H1 (cell line): ENCODE data around the gene FGF19. TPM values are rescaled to one million over a fixed set of nuclear protein-coding genes. Genes with fewer than 3 reads are reported as not detected.

Source experiments
- CTCF ChIA-PET: fragments of 300-600 bp; sonication (Branson Sonifier 250); formaldehyde crosslinking; loops from one replicate; lab custom pipeline; 2021; ENCODE audit not compliant: partially characterized antibody; lab: Charles Lee
- POLR2A ChIA-PET: fragments of 300-600 bp; sonication (Branson Sonifier 250); formaldehyde crosslinking; loops from one replicate; lab custom pipeline; 2021; ENCODE audit warnings: inconsistent platforms; ENCODE audit not compliant: partially characterized antibody; lab: Charles Lee
- DNase-seq, 2 experiments: peaks; one replicate each; pipeline versions ENCODE4 v3.0.0 to v3.0.0-alpha.2; 2010 to 2022; ENCODE audit warnings: low spot score in 2 of 2, low read depth in 1 of 2, mixed read lengths in 1 of 2
- FAIRE-seq: peaks from 2 replicates; lab custom pipeline; 2011; peaks lifted over from hg19 to GRCh38; lab: Jason Lieb, UNC
- H2AFZ ChIP-seq: 2 replicates; pipeline ENCODE4 v1.8.1; 2012; ENCODE audit warnings: low read length, inconsistent platforms
- H2AK5ac ChIP-seq: 2 replicates; pipeline ENCODE4 v1.6.1; 2013; ENCODE audit warnings: low read depth, low read length
- H2BK120ac ChIP-seq: replicated peaks from 2 replicates; pipeline ENCODE3; 2013; ENCODE audit warnings: low read depth, low read length, inconsistent platforms
- H2BK12ac ChIP-seq: 2 replicates; pipeline ENCODE4 v1.6.1; 2013; ENCODE audit warnings: low read depth, low read length
- H2BK15ac ChIP-seq: 2 replicates; pipeline ENCODE4 v1.6.1; 2013; ENCODE audit warnings: low read length
- H2BK20ac ChIP-seq: 2 replicates; pipeline ENCODE4 v1.6.1; 2013; ENCODE audit warnings: low read length
- H2BK5ac ChIP-seq: 2 replicates; pipeline ENCODE4 v1.6.1; 2013; ENCODE audit warnings: low read depth, low read length
- H3K14ac ChIP-seq: 2 replicates; pipeline ENCODE4 v1.6.1; 2013; ENCODE audit warnings: inconsistent platforms; ENCODE audit not compliant: insufficient read length
- H3K18ac ChIP-seq: 2 replicates; pipeline ENCODE4 v1.6.1; 2013; ENCODE audit warnings: low read length; ENCODE audit errors: extremely low read depth
- H3K23ac ChIP-seq: 2 replicates; pipeline ENCODE4 v1.6.1; 2013; ENCODE audit warnings: inconsistent platforms; ENCODE audit not compliant: insufficient read length
- H3K23me2 ChIP-seq: 2 replicates; pipeline ENCODE4 v1.6.1; 2013; ENCODE audit warnings: low read depth, low read length
- H3K27ac ChIP-seq: 2 replicates; pipeline ENCODE4 v1.6.1; 2011; ENCODE audit warnings: low read depth, low read length, inconsistent platforms
- H3K27me3 ChIP-seq, 4 experiments: replicated peaks in 1 of 4; 1 replicate in 1 of 4; 2 replicates in 3 of 4; pipeline versions ENCODE4 v1.6.1 to v1.8.1; 2011 to 2013; ENCODE audit warnings: low read length in 3 of 4, mild to moderate bottlenecking in 3 of 4, inconsistent platforms in 2 of 4, mixed read lengths in 2 of 4, moderate library complexity in 1 of 4; ENCODE audit not compliant: control insufficient read depth in 3 of 4, insufficient read depth in 3 of 4; ENCODE audit errors: extremely low read depth in 1 of 4
- H3K36me3 ChIP-seq, 4 experiments: 2 replicates each; pipeline versions ENCODE4 v1.6.1 to v1.8.1; 2011 to 2013; ENCODE audit warnings: mild to moderate bottlenecking in 4 of 4, low read length in 3 of 4, moderate library complexity in 2 of 4, control low read depth in 1 of 4, inconsistent platforms in 1 of 4; ENCODE audit not compliant: insufficient read depth in 4 of 4, control insufficient read depth in 2 of 4
- H3K4ac ChIP-seq: replicated peaks from 2 replicates; pipeline ENCODE3; 2013; ENCODE audit warnings: low read length, low read depth, mixed read lengths, inconsistent platforms; ENCODE audit not compliant: insufficient read length
- H3K4me1 ChIP-seq, 4 experiments: replicated peaks in 1 of 4; 1 replicate in 1 of 4; 2 replicates in 3 of 4; pipeline versions ENCODE4 v1.6.1 to v1.8.1; 2011 to 2013; ENCODE audit warnings: low read length in 3 of 4, inconsistent platforms in 2 of 4, mixed read lengths in 1 of 4; ENCODE audit not compliant: insufficient read depth in 4 of 4, control insufficient read depth in 3 of 4
- H3K4me2 ChIP-seq, 2 experiments: 2 replicates each; pipeline versions ENCODE4 v1.6.1 to v1.8.1; 2011 to 2013; ENCODE audit warnings: low read depth in 2 of 2, low read length in 2 of 2, control low read depth in 1 of 2, inconsistent platforms in 1 of 2, mild to moderate bottlenecking in 1 of 2; ENCODE audit not compliant: insufficient read depth in 1 of 2
- H3K4me3 ChIP-seq, 4 experiments: fragments of 200-600, 300-600 bp in 1 of 4; sonication (generic), shearing (Covaris generic), sonication (Bioruptor Twin) in 1 of 4; 2 replicates each; pipeline versions ENCODE4 v1.5.1 to v1.8.1; 2011 to 2016; ENCODE audit warnings: low read length in 4 of 4, low read depth in 3 of 4, control low read depth in 2 of 4, inconsistent platforms in 2 of 4, mild to moderate bottlenecking in 2 of 4, mixed read lengths in 1 of 4, moderate library complexity in 1 of 4; ENCODE audit not compliant: insufficient read depth in 2 of 4; ENCODE audit errors: extremely low read depth in 1 of 4
- H3K56ac ChIP-seq: replicated peaks from 2 replicates; pipeline ENCODE3; 2013; ENCODE audit warnings: low read depth, mild to moderate bottlenecking, mixed read lengths, low read length, inconsistent platforms; ENCODE audit not compliant: insufficient read length
- H3K79me1 ChIP-seq: 2 replicates; pipeline ENCODE4 v1.6.1; 2013; ENCODE audit warnings: low read depth, low read length, control low read depth
- H3K79me2 ChIP-seq, 2 experiments: 2 replicates each; pipeline versions ENCODE4 v1.6.1 to v1.8.1; 2012 to 2013; ENCODE audit warnings: low read length in 2 of 2, mild to moderate bottlenecking in 2 of 2, inconsistent platforms in 1 of 2; ENCODE audit not compliant: insufficient read depth in 2 of 2, control insufficient read depth in 1 of 2
- H3K9ac ChIP-seq, 4 experiments: replicated peaks in 1 of 4; 1 replicate in 1 of 4; 2 replicates in 3 of 4; pipeline versions ENCODE4 v1.6.1 to v1.8.1; 2011 to 2013; ENCODE audit warnings: low read depth in 3 of 4, low read length in 3 of 4, control low read depth in 2 of 4, mild to moderate bottlenecking in 2 of 4, moderate library complexity in 2 of 4, inconsistent platforms in 1 of 4; ENCODE audit errors: extremely low read depth in 1 of 4
- H3K9me3 ChIP-seq, 2 experiments: 2 replicates each; pipeline versions ENCODE4 v1.6.1 to v1.8.1; 2012 to 2013; ENCODE audit warnings: mild to moderate bottlenecking in 2 of 2, moderate library complexity in 2 of 2, control low read depth in 1 of 2, inconsistent platforms in 1 of 2, low read depth in 1 of 2, low read length in 1 of 2, mixed read lengths in 1 of 2; ENCODE audit not compliant: insufficient read depth in 2 of 2
- H4K20me1 ChIP-seq, 2 experiments: replicated peaks in 1 of 2; 2 replicates each; pipeline versions ENCODE3 to v1.8.1; 2011 to 2013; ENCODE audit warnings: inconsistent platforms in 2 of 2, low read length in 2 of 2, mild to moderate bottlenecking in 1 of 2; ENCODE audit not compliant: insufficient read depth in 2 of 2, control insufficient read depth in 1 of 2
- H4K5ac ChIP-seq: 2 replicates; pipeline ENCODE4 v1.6.1; 2013; ENCODE audit warnings: low read length, low read depth, mixed read lengths, inconsistent platforms; ENCODE audit not compliant: insufficient read length
- H4K8ac ChIP-seq: 2 replicates; pipeline ENCODE4 v1.8.0; 2013; ENCODE audit warnings: mild to moderate bottlenecking, moderate library complexity, low read length, inconsistent platforms; ENCODE audit not compliant: insufficient read depth; ENCODE audit errors: extremely low read depth
- H4K91ac ChIP-seq: replicated peaks from 2 replicates; pipeline ENCODE3; 2013; ENCODE audit warnings: low read length, mixed read lengths, inconsistent platforms; ENCODE audit not compliant: insufficient read length
- CHD1 ChIP-seq: IDR thresholded peaks from 2 replicates; pipeline ENCODE4 v1.6.1; 2012; ENCODE audit warnings: low read depth, low read length, improper control_type of control experiment
- CTBP2 ChIP-seq: IDR thresholded peaks from 2 replicates; pipeline ENCODE4 v1.7.0; 2011; ENCODE audit warnings: borderline replicate concordance, mild to moderate bottlenecking, moderate library complexity, mixed read lengths, low read length; ENCODE audit not compliant: insufficient read depth, insufficient read length
- EP300 ChIP-seq, 2 experiments: IDR thresholded peaks; 1 replicate in 1 of 2; 2 replicates in 1 of 2; pipeline ENCODE4 v1.6.1; 2011 to 2012; ENCODE audit warnings: low read depth in 2 of 2, low read length in 2 of 2, mild to moderate bottlenecking in 2 of 2, borderline replicate concordance in 1 of 2, inconsistent platforms in 1 of 2, moderate library complexity in 1 of 2
- HDAC2 ChIP-seq, 2 experiments: fragments of 300-600 bp in 1 of 2; sonication (generic) in 1 of 2; IDR thresholded peaks; 2 replicates each; pipeline ENCODE4 v1.6.1; 2011 to 2012; ENCODE audit warnings: low read depth in 2 of 2, low read length in 2 of 2, mild to moderate bottlenecking in 2 of 2, moderate library complexity in 2 of 2, borderline replicate concordance in 1 of 2, inconsistent platforms in 1 of 2
- MAFK ChIP-seq: IDR thresholded peaks from 2 replicates; pipeline ENCODE4 v1.6.1; 2012; ENCODE audit warnings: low read depth, mild to moderate bottlenecking, improper control_type of control experiment, low read length
- POLR2AphosphoS5 ChIP-seq: IDR thresholded peaks from 2 replicates; pipeline ENCODE4 v1.6.1; 2011; ENCODE audit warnings: low read depth, low read length
- SAP30 ChIP-seq: fragments of 300-600 bp; sonication (generic); IDR thresholded peaks from 2 replicates; pipeline ENCODE4 v1.7.1; 2012; ENCODE audit warnings: low read length, moderate library complexity, mild to moderate bottlenecking, inconsistent platforms; ENCODE audit not compliant: insufficient read depth, insufficient replicate concordance
- SIN3A ChIP-seq, 2 experiments: IDR thresholded peaks in 1 of 2; conservative IDR thresholded peaks in 1 of 2; 2 replicates each; pipeline ENCODE4 v1.6.1; 2011 to 2012; ENCODE audit warnings: low read length in 2 of 2, improper control_type of control experiment in 1 of 2, low read depth in 1 of 2, mild to moderate bottlenecking in 1 of 2
- SIRT6 ChIP-seq: IDR thresholded peaks from one replicate; pipeline ENCODE4 v1.7.1; 2012; ENCODE audit warnings: low read length, inconsistent platforms
- TBP ChIP-seq: IDR thresholded peaks from 2 replicates; pipeline ENCODE4 v1.6.1; 2011; ENCODE audit warnings: low read depth, low read length, improper control_type of control experiment
- TCF12 ChIP-seq: IDR thresholded peaks from 2 replicates; pipeline ENCODE4 v1.6.1; 2011; ENCODE audit warnings: low read depth, mild to moderate bottlenecking, low read length
- WGBS, 2 experiments: shearing (Covaris generic) in 1 of 2; methylation state at CpG; one replicate each; pipeline versions ENCODE4 v1.1.6 to v1.1.7; 2013 to 2015; ENCODE audit warnings: low lambda C conversion rate in 2 of 2, mixed read lengths in 2 of 2, inconsistent platforms in 1 of 2, low coverage in 1 of 2, missing lambda C conversion rate in 1 of 2; ENCODE audit not compliant: insufficient replicate concordance in 2 of 2, insufficient coverage in 1 of 2, insufficient read length in 1 of 2; ENCODE audit errors: extremely low coverage in 1 of 2, missing lambda C conversion rate in 1 of 2; 5-methylcytosine and 5-hydroxymethylcytosine counted together
- polyA plus RNA-seq, 7 experiments: library from polyadenylated mRNA; depleted of rRNA in 3 of 7; stranded (reverse) in 5 of 7; unstranded in 2 of 7; fragments of >200 nt in 5 of 7; fragments of 200-250 nt in 2 of 7; gene quantifications; 1 replicate in 5 of 7; 2 replicates in 1 of 7; 4 replicates in 1 of 7; pipeline versions ENCODE4 v1.2.1 to v1.2.3, GENCODE V29; 2011 to 2013; ENCODE audit warnings: missing spikeins in 2 of 7, mixed read lengths in 2 of 7
- total RNA-seq: library from RNA; stranded (reverse); fragmentation: NEBNext Ultra II Directional; extraction: Animal tissue kit (Norgen Biotek cat#: 25700); gene quantifications from 2 replicates; pipeline ENCODE4 v1.2.1, GENCODE V29; 2021
- TF ChIP-seq, protein P1 (sequence below): IDR thresholded peaks from 2 replicates; pipeline ENCODE4 v1.6.1; 2012; ENCODE audit warnings: inconsistent platforms

Gene FGF19
- total and polyA plus RNA-seq, 2 of the 8 experiments (the other 6 are each of a cell fraction or from before 2014, with no cell fraction given), result 9.6 to 14.8 TPM

GRCh38 chr11:69697861-69698260 lies 6.0 kb downstream of the FGF19 start:
- POLR2A ChIA-PET, result interaction anchor here (1.2 to 1.6 kb wide), 3 partner anchors 12 to 43 kb away, joined by 4 to 5 read pairs (median 5); no protein-coding TSS in a partner anchor
- Histone ChIP-seq H3K23me2 (peaks cover 1% of the 10 kb centered on the region; the same call in 1 of the 2 replicates), H3K18ac (no peak overlapping the region), H2AK5ac (0 out of 2 replicates have a peak overlapping the region, but pooled peaks have one; percentile 19), H2BK120ac (no peak overlapping the region), H3K4me1 (peaks cover 6 to 25% (median 12%) of the 10 kb centered on the region in 4 experiments; a peak in 6 of 7 replicates), H3K79me2 (no peaks in the 10 kb centered on the region), H3K27me3 (peaks cover 0 to under 1% (median under 1%) of the 10 kb centered on the region in 4 experiments; a peak in 3 of 7 replicates), H2BK20ac (no peak overlapping the region), H4K91ac (no peak overlapping the region), H3K4me3 (no peak overlapping the region), H3K14ac (no peak overlapping the region), H3K4ac (no peak overlapping the region), H4K20me1 (peaks cover 1 to 5% of the 10 kb centered on the region in 2 experiments), H3K79me1 (no peaks in the 10 kb centered on the region; the same call in 1 of the 2 replicates), H2BK5ac (no peak overlapping the region; the same call in 1 of the 2 replicates), H3K23ac (no peak overlapping the region), H2BK15ac (no peak overlapping the region), H2BK12ac (no peak overlapping the region), H3K4me2 (no peak overlapping the region), H3K27ac (no peak overlapping the region), H4K8ac (no peak overlapping the region), H3K9me3 (no peaks in the 10 kb centered on the region), H3K36me3 (peaks cover 0 to 10% (median 4%) of the 10 kb centered on the region in 4 experiments; a peak in 3 of 8 replicates), H3K56ac (no peak overlapping the region), H4K5ac (no peak overlapping the region), H3K9ac (no peak overlapping the region), H2AFZ (no peak overlapping the region)
- no peak for FAIRE-seq
- 94% methylated on average over 7 of the region's 10 CpGs; no CpG with 5 or more reads in 1 of the 2 experiments for WGBS, 2 experiments
- DNase-seq, result no peak
- TF ChIP-seq MAFK (no peak), CHD1 (no peak), POLR2AphosphoS5 (no peak), SAP30 (no peak), SIN3A (conservative IDR thresholded peaks at IDR 0.05 in 1 of 2, IDR thresholded peaks at IDR 0.05 in 1 of 2; ENCODE audit: low read depth in 1 of 2, low read length in 2 of 2) (no peak), TCF12 (no peak), CTBP2 (no peak), HDAC2 (IDR thresholded peaks at IDR 0.05; ENCODE audit: borderline replicate concordance in 1 of 2, low read depth in 2 of 2, low read length in 2 of 2) (no peak), EP300 (IDR thresholded peaks at IDR 0.05; ENCODE audit: borderline replicate concordance in 1 of 2, low read depth in 2 of 2, low read length in 2 of 2) (no peak), TBP (no peak), SIRT6 (no peak)
- TF ChIP-seq, protein P1, sequence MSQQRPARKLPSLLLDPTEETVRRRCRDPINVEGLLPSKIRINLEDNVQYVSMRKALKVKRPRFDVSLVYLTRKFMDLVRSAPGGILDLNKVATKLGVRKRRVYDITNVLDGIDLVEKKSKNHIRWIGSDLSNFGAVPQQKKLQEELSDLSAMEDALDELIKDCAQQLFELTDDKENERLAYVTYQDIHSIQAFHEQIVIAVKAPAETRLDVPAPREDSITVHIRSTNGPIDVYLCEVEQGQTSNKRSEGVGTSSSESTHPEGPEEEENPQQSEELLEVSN, result no peak
- CTCF ChIA-PET, result interaction anchor here (1.1 to 3.6 kb wide), 2 partner anchors 13 to 255 kb away, joined by 3 to 20 read pairs; no protein-coding TSS in a partner anchor
